Sigmoid colon (tissue), 7 donors: ENCODE measurements around the gene DEPDC1. TPM values are rescaled to one million over a fixed set of nuclear protein-coding genes. Genes with fewer than 3 reads are reported as not detected.

Experiments used
- DNase-seq: peaks from one replicate; pipeline ENCODE4 v3.0.0-alpha.2; 2019
- H3K27ac ChIP-seq, 4 donors: fragments of 200-600 bp; sonication (generic); one replicate each; pipeline ENCODE4 v1.5.1; 2016 to 2019; ENCODE audit warnings: mild to moderate bottlenecking in 1 of 4
- H3K27me3 ChIP-seq, 3 donors: fragments of 200-600 bp; sonication (generic); one replicate each; pipeline ENCODE4 v1.5.1; 2019; ENCODE audit warnings: mild to moderate bottlenecking in 1 of 3
- H3K36me3 ChIP-seq, 4 donors: fragments of 200-600 bp; sonication (generic); one replicate each; pipeline ENCODE4 v1.5.1; 2016 to 2019
- H3K4me1 ChIP-seq, 4 donors: fragments of 200-600 bp; sonication (generic); one replicate each; pipeline ENCODE4 v1.5.1; 2017 to 2019
- H3K4me3 ChIP-seq, 4 donors: fragments of 200-600 bp; sonication (generic); one replicate each; pipeline ENCODE4 v1.5.1; 2017 to 2019; ENCODE audit warnings: mild to moderate bottlenecking in 2 of 4, moderate library complexity in 1 of 4
- H3K9me3 ChIP-seq, 4 donors: fragments of 200-600 bp in 3 of 4; sonication (generic) in 3 of 4; one replicate each; pipeline versions ENCODE4 v1.5.1 to v1.6.1; 2013 to 2019
- EP300 ChIP-seq, 4 donors: sonication (generic); formaldehyde crosslinking; IDR thresholded peaks; one replicate each; pipeline ENCODE4 v1.6.1; 2017; ENCODE audit warnings: antibody characterized with exemption in 4 of 4
- POLR2A ChIP-seq, 2 donors: fragments of 450-650 bp; IDR thresholded peaks; one replicate each; pipeline ENCODE4 v1.6.1; 2016; ENCODE audit warnings: antibody characterized with exemption in 2 of 2, mild to moderate bottlenecking in 2 of 2, moderate library complexity in 2 of 2
- POLR2AphosphoS5 ChIP-seq, 4 donors: sonication (generic); formaldehyde crosslinking; IDR thresholded peaks; one replicate each; pipeline ENCODE4 v1.6.1; 2017; ENCODE audit warnings: antibody characterized with exemption in 4 of 4
- WGBS, 2 donors: extraction: QIAGEN DNeasy Blood & Tissue Kit; methylation state at CpG; one replicate each; pipeline ENCODE4 v1.1.7; 2013; 5-methylcytosine and 5-hydroxymethylcytosine counted together
- intact Hi-C: fragments of 100-400 bp; cut with DNase I; formaldehyde crosslinking; loops from one replicate; pipeline ENCODE4 v1.15.1; 2023
- polyA plus RNA-seq, 3 donors: library from polyadenylated mRNA; stranded (reverse); fragments of 200-250 nt; gene quantifications; one replicate each; pipeline ENCODE4 v1.2.3, GENCODE V29; 2013
- small RNA-seq, 3 donors: library from RNA; depleted of rRNA; stranded (forward); fragments of <200 nt; gene quantifications; one replicate each; pipeline ENCODE3, GENCODE V24; 2016
- total RNA-seq, 4 donors: library from RNA; depleted of rRNA; stranded (reverse); fragments of >200 nt; gene quantifications; one replicate each; pipeline ENCODE4 v1.1.0, GENCODE V29; 2016
- TF ChIP-seq, protein P1 (sequence below), 4 experiments: fragments of 450-650 bp in 3 of 4; fragments of 200-600 bp in 1 of 4; IDR thresholded peaks; one replicate each; pipeline ENCODE4 v1.5.1; 2016 to 2019; ENCODE audit warnings: antibody characterized with exemption in 4 of 4, mild to moderate bottlenecking in 3 of 4, moderate library complexity in 2 of 4
- donor health status: healthy with polysubstance abuse.
- donor health status: Bipolar disorder and iron deficiency.
- donor health status: healthy.

DEPDC1 gene
- total and polyA plus RNA-seq, 7 donors, result 0.28 to 4.4 (median 1.1) TPM; not detected in 1

DNA sequence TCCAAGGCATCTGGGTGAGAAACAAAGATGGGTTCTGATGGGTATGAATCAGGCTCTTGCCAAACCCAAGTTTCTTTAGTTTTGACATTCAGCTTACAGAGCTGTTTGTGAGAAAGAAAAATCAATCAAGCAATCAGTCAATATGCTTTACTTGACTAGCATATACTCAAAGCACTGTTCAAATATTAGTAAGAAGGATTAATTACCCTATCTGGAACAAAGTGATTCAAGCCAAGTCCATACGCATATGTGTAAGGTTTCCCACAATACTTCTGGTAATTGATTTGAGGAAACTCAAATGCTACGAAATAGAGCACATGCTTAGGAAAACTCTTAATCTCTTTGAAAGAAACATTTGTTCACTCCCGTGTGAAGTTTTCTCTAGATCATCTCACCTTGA is 65.8 kb downstream of the DEPDC1 start:
- no peaks in the 10 kb centered on the region for H3K27me3 ChIP-seq
- no peak for TF ChIP-seq POLR2AphosphoS5 (IDR thresholded peaks at IDR 0.05)
- TF ChIP-seq, protein P1, sequence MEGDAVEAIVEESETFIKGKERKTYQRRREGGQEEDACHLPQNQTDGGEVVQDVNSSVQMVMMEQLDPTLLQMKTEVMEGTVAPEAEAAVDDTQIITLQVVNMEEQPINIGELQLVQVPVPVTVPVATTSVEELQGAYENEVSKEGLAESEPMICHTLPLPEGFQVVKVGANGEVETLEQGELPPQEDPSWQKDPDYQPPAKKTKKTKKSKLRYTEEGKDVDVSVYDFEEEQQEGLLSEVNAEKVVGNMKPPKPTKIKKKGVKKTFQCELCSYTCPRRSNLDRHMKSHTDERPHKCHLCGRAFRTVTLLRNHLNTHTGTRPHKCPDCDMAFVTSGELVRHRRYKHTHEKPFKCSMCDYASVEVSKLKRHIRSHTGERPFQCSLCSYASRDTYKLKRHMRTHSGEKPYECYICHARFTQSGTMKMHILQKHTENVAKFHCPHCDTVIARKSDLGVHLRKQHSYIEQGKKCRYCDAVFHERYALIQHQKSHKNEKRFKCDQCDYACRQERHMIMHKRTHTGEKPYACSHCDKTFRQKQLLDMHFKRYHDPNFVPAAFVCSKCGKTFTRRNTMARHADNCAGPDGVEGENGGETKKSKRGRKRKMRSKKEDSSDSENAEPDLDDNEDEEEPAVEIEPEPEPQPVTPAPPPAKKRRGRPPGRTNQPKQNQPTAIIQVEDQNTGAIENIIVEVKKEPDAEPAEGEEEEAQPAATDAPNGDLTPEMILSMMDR (IDR thresholded peaks at IDR 0.05), result no peak
- TF ChIP-seq EP300 (IDR thresholded peaks at IDR 0.05), result no peak
- no peak for TF ChIP-seq POLR2A (IDR thresholded peaks at IDR 0.05)
- H3K4me3 ChIP-seq, result no peak overlapping the region
- DNase-seq, result no peak
- no peaks in the 10 kb centered on the region for H3K9me3 ChIP-seq
- H3K27ac ChIP-seq, result no peak overlapping the region
- H3K36me3 ChIP-seq, result no peaks in the 10 kb centered on the region
- intact Hi-C loops, result no loop called here
- WGBS, 2 donors, result 83 to 85% methylated on average over 3 of the region's 3 CpGs
- no peaks in the 10 kb centered on the region for H3K4me1 ChIP-seq

DNA sequence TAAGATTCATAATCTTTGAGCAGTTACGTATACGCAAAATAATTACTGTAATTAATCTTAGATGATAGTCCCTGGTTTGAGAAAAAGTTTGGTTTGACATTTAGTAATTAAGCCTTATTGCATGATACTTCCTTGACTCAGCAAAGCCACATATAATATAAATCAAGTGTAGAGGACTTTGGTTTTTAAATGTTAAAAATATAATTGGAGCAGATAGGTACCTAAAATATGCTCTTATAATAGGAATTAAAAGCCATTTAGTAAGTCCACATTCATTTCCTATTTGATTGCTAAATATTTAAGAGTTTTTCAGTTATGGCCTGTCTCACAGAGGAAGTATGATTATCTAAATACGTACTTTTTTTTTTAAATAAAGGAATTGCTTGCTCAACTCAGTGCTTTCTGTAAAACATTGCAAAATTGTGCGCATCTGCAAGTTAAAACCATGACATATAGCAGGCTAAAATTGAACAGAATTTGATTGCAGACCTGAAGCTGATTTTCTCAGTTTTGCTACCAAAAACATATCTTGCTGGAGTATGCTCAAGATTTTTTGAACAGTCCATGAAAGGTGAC is 67.6 kb downstream of the DEPDC1 start:
- Histone ChIP-seq H3K27me3 (no peaks in the 10 kb centered on the region), H3K27ac (no peak overlapping the region), H3K4me3 (no peak overlapping the region), H3K4me1 (no peaks in the 10 kb centered on the region), H3K9me3 (no peaks in the 10 kb centered on the region), H3K36me3 (no peaks in the 10 kb centered on the region)
- TF ChIP-seq, protein P1 (IDR thresholded peaks at IDR 0.05), result no peak
- TF ChIP-seq POLR2A (IDR thresholded peaks at IDR 0.05) (no peak), EP300 (IDR thresholded peaks at IDR 0.05) (no peak), POLR2AphosphoS5 (IDR thresholded peaks at IDR 0.05) (no peak)
- intact Hi-C loops, result no loop called here
- WGBS, 2 donors, result 86 to 91% methylated on average over 4 of the region's 4 CpGs
- DNase-seq, result no peak

DNA sequence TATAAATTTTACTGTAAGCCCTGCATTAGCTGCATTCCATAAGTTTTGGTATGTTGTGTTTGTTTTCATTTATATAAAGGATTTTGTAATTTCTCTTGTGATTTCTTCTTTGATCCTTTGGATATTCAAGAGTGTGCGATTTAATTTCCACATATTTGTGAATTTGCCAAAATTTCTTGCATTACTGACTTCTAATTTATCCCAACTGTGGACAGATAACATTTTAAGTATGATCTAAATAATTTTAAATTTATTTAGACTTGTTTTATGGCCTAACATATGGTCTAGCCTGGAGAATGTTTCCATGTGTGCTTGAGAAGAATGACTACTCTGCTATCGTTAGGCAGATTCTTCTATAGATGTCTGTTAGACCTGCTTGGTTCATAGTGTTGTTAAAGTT is 70.3 kb downstream of the DEPDC1 start:
- intact Hi-C loops, result no loop called here
- Histone ChIP-seq H3K27ac (no peak overlapping the region), H3K4me3 (no peak overlapping the region), H3K4me1 (no peaks in the 10 kb centered on the region), H3K27me3 (no peaks in the 10 kb centered on the region), H3K9me3 (no peaks in the 10 kb centered on the region), H3K36me3 (no peaks in the 10 kb centered on the region)
- no peak for DNase-seq
- TF ChIP-seq POLR2AphosphoS5 (IDR thresholded peaks at IDR 0.05) (no peak), POLR2A (IDR thresholded peaks at IDR 0.05) (no peak)
- TF ChIP-seq, protein P1 (IDR thresholded peaks at IDR 0.05), result no peak
- WGBS, 2 donors, result 85% methylated on average over 2 of the region's 2 CpGs

Small RNAs within 50 kb of the gene (small RNA-seq; reads per million reads assigned to genes)
- gene TXNP2, result 0 reads per million in 3 donors

Other genes with a start within 250 kb of the DEPDC1 start
- gene RPE65, start 47.1 kb downstream of the DEPDC1 start, total RNA-seq, result not detected
- gene RPE65, start 47.1 kb downstream of the DEPDC1 start, polyA plus RNA-seq, result under 1 TPM in 1 of 3 donors, not detected in 2; 0.01 TPM